Transverse colon (tissue), 4 donors: Measurements from ENCODE around the gene DEFB123. TPM values are rescaled to one million over a fixed set of nuclear protein-coding genes. Genes with fewer than 3 reads are reported as not detected.
"Not testable (repeated sequence)": the region's sequence is repeated elsewhere in the genome, so short reads cannot be mapped to it uniquely, and the experiment has no call there.

Experiments
- DNase-seq: peaks from one replicate; pipeline ENCODE4 v3.0.0-alpha.2; 2019
- H3K27ac ChIP-seq, 4 donors: fragments of 200-600 bp; sonication (generic); 2 replicates each; pipeline ENCODE4 v1.5.1; 2016 to 2018; ENCODE audit warnings: inconsistent platforms in 4 of 4
- H3K27me3 ChIP-seq: fragments of 200-600 bp; sonication (generic); 2 replicates; pipeline ENCODE4 v1.5.1; 2017; ENCODE audit warnings: inconsistent platforms
- H3K36me3 ChIP-seq, 4 donors: fragments of 200-600 bp; sonication (generic); 2 replicates each; pipeline ENCODE4 v1.5.1; 2017 to 2019; ENCODE audit warnings: inconsistent platforms in 4 of 4
- H3K4me1 ChIP-seq, 4 donors: fragments of 200-600 bp; sonication (generic); 2 replicates each; pipeline ENCODE4 v1.5.1; 2017 to 2020; ENCODE audit warnings: inconsistent platforms in 4 of 4
- H3K4me3 ChIP-seq, 4 donors: fragments of 200-600 bp; sonication (generic); 1 replicate in 1 of 4; 2 replicates in 3 of 4; pipeline versions ENCODE4 v1.5.1 to v1.6.1; 2017 to 2019; ENCODE audit warnings: inconsistent platforms in 4 of 4
- H3K9me3 ChIP-seq, 2 donors: fragments of 200-600 bp; sonication (generic); 2 replicates each; pipeline ENCODE4 v1.5.1; 2017 to 2019; ENCODE audit warnings: inconsistent platforms in 2 of 2
- CTCF ChIP-seq, 5 experiments: fragments of 200-600 bp in 3 of 5; fragments of 450-650 bp in 2 of 5; sonication (generic) in 3 of 5; IDR thresholded peaks; 1 replicate in 2 of 5; 2 replicates in 3 of 5; pipeline ENCODE4 v1.5.1; 2016 to 2017; ENCODE audit warnings: antibody characterized with exemption in 5 of 5, inconsistent platforms in 3 of 5, mild to moderate bottlenecking in 2 of 5, moderate library complexity in 1 of 5
- EP300 ChIP-seq: sonication (generic); formaldehyde crosslinking; IDR thresholded peaks from one replicate; pipeline ENCODE4 v1.6.1; 2017; ENCODE audit warnings: antibody characterized with exemption, low read depth
- POLR2A ChIP-seq: fragments of 450-650 bp; IDR thresholded peaks from one replicate; pipeline ENCODE4 v1.6.1; 2016; ENCODE audit warnings: antibody characterized with exemption, mild to moderate bottlenecking, moderate library complexity
- POLR2AphosphoS5 ChIP-seq, 3 donors: sonication (generic); formaldehyde crosslinking; IDR thresholded peaks; one replicate each; pipeline ENCODE4 v1.6.1; 2016; ENCODE audit warnings: antibody characterized with exemption in 3 of 3
- WGBS, 2 donors: methylation state at CpG; one replicate each; pipeline ENCODE4 v1.1.5; 2018; ENCODE audit warnings: low coverage in 1 of 2; 5-methylcytosine and 5-hydroxymethylcytosine counted together
- in situ Hi-C, 4 donors: fragments of 200-750 bp; cut with MboI; loops; one replicate each; pipeline versions ENCODE4 v1.15.0 to v1.15.1; 2017; ENCODE audit warnings: low sequenced_read_pairs in 3 of 4, low pct_ligation_motif_present in 1 of 4, low pct_unique_long_range_greater_than_20kb in 1 of 4
- intact Hi-C: fragments of 100-400 bp; cut with DNase I; formaldehyde crosslinking; loops from one replicate; pipeline ENCODE4 v1.15.1; 2023; ENCODE audit warnings: low total_unique reads
- total RNA-seq, 4 donors: library from RNA; depleted of rRNA; stranded (reverse); fragments of >200 nt; gene quantifications; one replicate each; pipeline ENCODE4 v1.1.0, GENCODE V29; 2016

Gene DEFB123
- total RNA-seq, 4 donors from 2014 or later = not detected

DNA sequence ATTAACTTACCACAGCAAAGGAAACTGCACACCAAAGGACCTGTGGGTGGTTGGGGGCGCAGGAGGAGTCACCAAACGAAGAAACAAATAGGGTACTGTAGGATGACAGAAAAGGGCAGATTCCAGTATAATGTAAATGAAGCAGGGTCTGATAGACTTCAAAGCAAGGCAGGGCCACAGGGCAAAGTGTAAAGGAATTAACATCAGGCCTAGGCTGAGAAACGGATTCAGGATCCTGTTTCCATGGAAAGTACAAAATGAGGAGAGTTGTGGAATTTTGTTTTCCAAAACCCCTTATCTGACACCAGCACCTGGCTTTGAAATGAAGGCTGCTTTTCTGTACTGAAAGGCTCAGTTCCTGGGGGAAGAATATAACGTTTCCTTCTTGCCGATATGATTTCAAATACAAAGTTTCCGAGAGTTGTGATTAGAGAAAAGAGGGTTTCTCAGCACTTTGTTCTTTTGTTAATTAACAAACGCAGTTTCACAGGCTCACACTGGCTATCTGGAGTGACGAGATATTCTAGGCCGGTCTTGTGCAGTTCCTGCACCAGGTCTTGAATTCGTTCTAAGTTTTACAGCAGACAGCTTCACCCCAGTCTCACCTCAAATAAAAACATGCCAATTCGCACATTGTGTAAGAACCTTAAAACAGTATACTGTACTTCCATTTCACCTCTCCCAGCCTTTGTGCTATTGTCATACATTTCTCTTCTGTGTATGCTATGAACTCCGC lies 5.8 kb downstream of the DEFB123 start:
- TF ChIP-seq POLR2A (no peak), EP300 (no peak), CTCF (IDR thresholded peaks at IDR 0.05) (no peak), POLR2AphosphoS5 (IDR thresholded peaks at IDR 0.05) (no peak)

GRCh38 chr20:31449511-31450414 lies 9.3 kb downstream of the DEFB123 start:
- H3K27me3 ChIP-seq = no peaks in the 10 kb centered on the region
- TF ChIP-seq POLR2A (no peak), CTCF (IDR thresholded peaks at IDR 0.05) (no peak), POLR2AphosphoS5 (IDR thresholded peaks at IDR 0.05) (no peak), EP300 (no peak)
- intact Hi-C loops (no loop called here), in situ Hi-C loops (no loop called here)
- H3K36me3 ChIP-seq = no peaks in the 10 kb centered on the region
- no peak overlapping the region for H3K4me3 ChIP-seq
- no peak overlapping the region for H3K27ac ChIP-seq
- DNase-seq = no peak
- no peaks in the 10 kb centered on the region for H3K4me1 ChIP-seq
- WGBS, 2 donors = 72% methylated on average over 5 to 8 of the region's 8 CpGs
- no peaks in the 10 kb centered on the region for H3K9me3 ChIP-seq

More for the DNA sequence above, 5.8 kb downstream of the DEFB123 start:
- Histone ChIP-seq H3K4me1 (no peaks in the 10 kb centered on the region), H3K27me3 (no peaks in the 10 kb centered on the region), H3K36me3 (no peaks in the 10 kb centered on the region), H3K9me3 (no peaks in the 10 kb centered on the region), H3K4me3 (no peak overlapping the region), H3K27ac (no peak overlapping the region)
- 72 to 77% methylated on average over 12 of the region's 12 CpGs for WGBS, 2 donors
- in situ Hi-C loops (no loop called here), intact Hi-C loops (no loop called here)
- DNase-seq = no peak

- no peak overlapping the region for H3K4me3 ChIP-seq
- DNase-seq = no peak
- TF ChIP-seq POLR2A (no peak), POLR2AphosphoS5 (IDR thresholded peaks at IDR 0.05) (no peak), EP300 (no peak), CTCF (IDR thresholded peaks at IDR 0.05) (no peak)
- no peaks in the 10 kb centered on the region for H3K36me3 ChIP-seq
- in situ Hi-C loops = no loop called here
- intact Hi-C loops = no loop called here
- H3K9me3 ChIP-seq = no peaks in the 10 kb centered on the region
- WGBS, 2 donors = 76 to 87% methylated on average over 2 of the region's 2 CpGs
- peaks cover 4% of the 10 kb centered on the region for H3K27me3 ChIP-seq
- H3K27ac ChIP-seq = no peak overlapping the region
- no peaks in the 10 kb centered on the region for H3K4me1 ChIP-seq
Measured at GRCh38 chr20:31452575-31452974, 12.1 kb downstream of the DEFB123 start.

GRCh38 chr20:31454361-31454760 lies 13.9 kb downstream of the DEFB123 start:
- Histone ChIP-seq H3K4me1 (no peaks in the 10 kb centered on the region), H3K36me3 (no peaks in the 10 kb centered on the region), H3K27ac (no peak overlapping the region), H3K9me3 (no peaks in the 10 kb centered on the region), H3K27me3 (peaks cover 10% of the 10 kb centered on the region), H3K4me3 (no peak overlapping the region)
- no peak for DNase-seq
- intact Hi-C loops (no loop called here), in situ Hi-C loops (no loop called here)
- no peak for TF ChIP-seq EP300
- TF ChIP-seq POLR2AphosphoS5 (IDR thresholded peaks at IDR 0.05) = no peak
- no peak for TF ChIP-seq CTCF (IDR thresholded peaks at IDR 0.05)
- 92 to 100% methylated on average over 1 of the region's 1 CpG for WGBS, 2 donors

DNA sequence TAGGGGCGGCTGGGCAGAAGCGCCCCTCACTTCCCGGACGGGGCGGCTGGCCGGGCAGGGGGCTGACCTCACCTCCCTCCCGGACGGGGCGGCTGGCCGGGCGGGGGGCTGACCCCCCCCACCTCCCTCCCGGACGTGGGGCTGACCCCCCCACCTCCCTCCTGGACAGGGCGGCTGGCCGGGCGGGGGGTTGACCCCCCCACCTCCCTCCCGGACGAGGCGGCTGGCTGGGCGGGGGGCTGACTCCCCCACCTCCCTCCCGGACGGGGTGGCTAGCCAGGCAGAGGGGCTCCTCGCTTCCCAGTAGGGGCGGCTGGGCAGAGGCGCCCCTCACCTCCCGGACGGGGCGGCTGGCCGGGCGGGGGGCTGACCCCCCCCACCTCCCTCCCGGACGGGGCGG lies 30.5 kb downstream of the DEFB123 start:
- intact Hi-C loops, H3K27ac ChIP-seq, in situ Hi-C loops, H3K9me3 ChIP-seq, H3K36me3 ChIP-seq, DNase-seq, H3K4me3 ChIP-seq: not testable (repeated sequence)
- peaks cover 13% of the 10 kb centered on the region for H3K27me3 ChIP-seq
- H3K4me1 ChIP-seq = peaks cover 0 to 10% (median 3%) of the 10 kb centered on the region in 4 donors
- no CpG with 5 or more reads among the region's 33 CpGs for WGBS, 2 donors
